Measurements from ENCODE around the gene CXCL3.

GRCh38 chr4:74055498-74055897 is 17.0 kb upstream of the CXCL3 start:
- TF ChIP-seq YY1 (IDR thresholded peaks at IDR 0.05; ENCODE audit: insufficient read depth, insufficient read length) (no peak), ZNF274 (IDR thresholded peaks at IDR 0.05; ENCODE audit: low read depth, low read length) (no peak)

Data from NT2/D1 (cell line).